ENCODE results near the gene SIX3. TPM values are rescaled to one million over a fixed set of nuclear protein-coding genes. Genes with fewer than 3 reads are reported as not detected.

The SIX3 gene
- polyA plus RNA-seq, 1 experiment = not detected

DNA sequence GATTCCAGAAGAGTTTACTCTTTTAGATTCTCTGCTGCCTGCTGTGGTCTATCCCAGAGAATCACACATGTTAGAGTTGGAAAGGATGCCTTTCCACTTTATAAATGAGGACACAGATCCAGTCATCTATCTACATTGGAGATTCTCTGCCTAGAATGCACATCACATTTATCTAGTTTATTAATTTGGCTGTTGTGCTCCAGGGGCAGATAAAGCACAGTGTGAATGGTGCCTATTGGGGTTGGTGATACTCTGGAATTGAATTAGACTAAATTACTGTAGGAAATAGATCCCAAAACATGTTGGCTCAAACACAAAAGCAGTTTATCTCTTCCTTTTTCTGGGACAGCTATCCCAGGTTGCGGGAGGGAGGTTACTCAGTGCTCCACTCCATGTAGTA is 52.9 kb downstream of the SIX3 start:
- TF ChIP-seq CTCF (IDR thresholded peaks at IDR 0.05; ENCODE audit: insufficient read depth, low read depth, low read length) = no peak
- Histone ChIP-seq H3K36me3 (ENCODE audit: control insufficient read depth, insufficient read depth, low read length) (no peaks in the 10 kb centered on the region), H3K27me3 (ENCODE audit: control insufficient read depth, insufficient read depth, low read length) (peaks cover 21% of the 10 kb centered on the region), H3K4me3 (ENCODE audit: low read depth, low read length) (no peak overlapping the region)
- ChIA-PET POLR2A (no interaction called here), CTCF (interaction anchor here (0.6 kb wide), 1 partner anchor 592 kb away, joined by 3 read pairs; no protein-coding TSS in a partner anchor)
- no peak for DNase-seq (ENCODE audit: low read depth)

Small RNA genes within 50 kb of the gene (small RNA-seq; reads per million reads assigned to genes)
- not detected for gene RF02246 (ENCODE audit: insufficient read length, low read depth, low replicate concordance)
- not detected for gene RF02247 (ENCODE audit: insufficient read length, low read depth, low replicate concordance)
- gene RF02248 (ENCODE audit: insufficient read length, low read depth, low replicate concordance) = not detected
- not detected for gene RF02250 (ENCODE audit: insufficient read length, low read depth, low replicate concordance)
- gene RF02251 (ENCODE audit: insufficient read length, low read depth, low replicate concordance) = not detected
- gene RF02252 (ENCODE audit: insufficient read length, low read depth, low replicate concordance) = not detected

Other genes with a start within 250 kb of the SIX3 start
- 0.23 and 0.36 TPM in 2 replicates for gene SIX2, start 67.8 kb downstream of the SIX3 start, polyA plus RNA-seq (2011; rRNA removed)

All from BJ (cell line).